Measurements from ENCODE around the gene FARS2. TPM values are rescaled to one million over a fixed set of nuclear protein-coding genes. Genes with fewer than 3 reads are reported as not detected.

FARS2 gene
- polyA plus RNA-seq, 3 donors = 12.2 to 21.6 (median 17.7) TPM

DNA sequence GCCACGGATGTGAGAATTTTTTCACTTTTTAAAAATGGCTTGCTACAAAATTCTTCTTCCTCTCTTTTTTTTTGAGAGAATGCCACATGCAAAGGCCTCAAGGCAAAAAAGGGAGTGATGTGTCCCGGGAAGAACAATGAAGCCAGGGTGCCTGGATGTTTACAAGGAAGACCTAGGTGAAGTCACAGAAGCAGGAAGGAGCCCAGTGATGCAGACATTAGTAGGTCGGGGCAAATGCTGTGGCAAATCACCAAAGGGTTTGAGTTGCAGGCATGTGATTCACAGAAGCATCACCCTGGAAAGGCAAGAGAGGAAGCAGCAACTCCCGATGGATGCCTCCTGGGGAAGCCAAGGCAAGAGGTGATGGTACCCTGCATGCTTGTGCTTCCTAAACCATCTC, 46.8 kb downstream of the FARS2 start:
- 100% methylated on average over 2 of the region's 4 CpGs for WGBS (ENCODE audit: insufficient coverage)

DNA sequence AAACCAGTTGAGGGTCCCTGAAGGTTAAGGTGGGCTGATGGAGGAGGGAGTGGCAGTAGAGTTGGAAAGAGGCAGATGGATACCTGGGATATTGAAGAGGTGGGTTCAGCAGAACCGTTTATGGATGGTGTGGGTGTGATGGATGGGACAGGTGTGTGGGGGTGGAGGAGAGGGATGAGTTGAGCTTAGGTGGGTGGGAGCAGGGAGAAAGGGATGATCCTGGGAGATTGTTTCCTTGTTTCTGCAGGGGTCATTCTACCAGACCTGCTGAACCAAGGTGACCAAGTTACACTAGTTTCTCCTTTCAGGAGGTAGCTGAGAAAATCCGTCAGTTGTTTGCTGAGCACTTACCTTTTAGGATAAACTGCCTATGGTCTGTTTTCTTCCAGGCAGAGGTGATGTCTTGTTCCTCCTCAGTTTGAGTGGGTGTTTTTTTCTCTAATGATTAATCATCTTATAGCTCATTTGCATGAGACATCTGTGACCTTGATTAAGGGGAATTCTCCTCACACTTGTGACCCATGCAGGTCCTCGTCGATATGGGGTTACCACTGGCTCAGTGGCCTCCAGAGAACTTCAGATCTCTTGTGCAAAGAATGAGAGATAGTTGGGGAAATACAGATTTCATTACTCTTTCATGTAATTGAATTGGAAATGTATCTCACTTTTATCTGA, 53.0 kb downstream of the FARS2 start:
- Histone ChIP-seq H3K4me3 (replicated peaks in 1 of 3; ENCODE audit: low read depth in 2 of 3, low read length in 3 of 3) (no peak overlapping the region), H4K20me1 (ENCODE audit: insufficient read depth, low read length) (peaks cover 4% of the 10 kb centered on the region), H3K4me1 (ENCODE audit: control insufficient read depth in 1 of 2, insufficient read depth in 2 of 2, low read length in 2 of 2) (no peaks in the 10 kb centered on the region), H3K79me2 (ENCODE audit: insufficient read depth, low read length) (no peaks in the 10 kb centered on the region), H3K27ac (ENCODE audit: low read depth in 1 of 2, low read length in 2 of 2) (no peak overlapping the region), H3K36me3 (replicated peaks in 1 of 2; ENCODE audit: control insufficient read depth in 1 of 2, insufficient read depth in 2 of 2, low read length in 2 of 2) (no peaks in the 10 kb centered on the region), H3K9me3 (replicated peaks in 1 of 2; ENCODE audit: control insufficient read depth in 1 of 2, insufficient read depth in 1 of 2, low read length in 2 of 2) (no peaks in the 10 kb centered on the region), H3K9ac (ENCODE audit: insufficient read depth, low read length, poor library complexity, severe bottlenecking) (no peak overlapping the region), H3K4me2 (replicated peaks; ENCODE audit: extremely low read depth, low read length, poor library complexity, severe bottlenecking) (no peak overlapping the region), H3K27me3 (ENCODE audit: control insufficient read depth in 2 of 2, insufficient read depth in 2 of 2, low read length in 2 of 2) (no peaks in the 10 kb centered on the region), H2AFZ (ENCODE audit: insufficient read depth, low read depth, low read length, poor library complexity, severe bottlenecking) (no peak overlapping the region)
- H3K4me1 Mint-ChIP-seq = no peaks in the 10 kb centered on the region
- 93% methylated on average over 1 of the region's 4 CpGs for WGBS (ENCODE audit: insufficient coverage)
- DNase-seq = no peak
- TF ChIP-seq, protein P1, sequence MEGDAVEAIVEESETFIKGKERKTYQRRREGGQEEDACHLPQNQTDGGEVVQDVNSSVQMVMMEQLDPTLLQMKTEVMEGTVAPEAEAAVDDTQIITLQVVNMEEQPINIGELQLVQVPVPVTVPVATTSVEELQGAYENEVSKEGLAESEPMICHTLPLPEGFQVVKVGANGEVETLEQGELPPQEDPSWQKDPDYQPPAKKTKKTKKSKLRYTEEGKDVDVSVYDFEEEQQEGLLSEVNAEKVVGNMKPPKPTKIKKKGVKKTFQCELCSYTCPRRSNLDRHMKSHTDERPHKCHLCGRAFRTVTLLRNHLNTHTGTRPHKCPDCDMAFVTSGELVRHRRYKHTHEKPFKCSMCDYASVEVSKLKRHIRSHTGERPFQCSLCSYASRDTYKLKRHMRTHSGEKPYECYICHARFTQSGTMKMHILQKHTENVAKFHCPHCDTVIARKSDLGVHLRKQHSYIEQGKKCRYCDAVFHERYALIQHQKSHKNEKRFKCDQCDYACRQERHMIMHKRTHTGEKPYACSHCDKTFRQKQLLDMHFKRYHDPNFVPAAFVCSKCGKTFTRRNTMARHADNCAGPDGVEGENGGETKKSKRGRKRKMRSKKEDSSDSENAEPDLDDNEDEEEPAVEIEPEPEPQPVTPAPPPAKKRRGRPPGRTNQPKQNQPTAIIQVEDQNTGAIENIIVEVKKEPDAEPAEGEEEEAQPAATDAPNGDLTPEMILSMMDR (IDR thresholded peaks at IDR 0.05) = no peak
- peaks cover 0 to 3% (median 0%) of the 10 kb centered on the region in 7 donors for H3K9me3 Mint-ChIP-seq
- H3K4me3 Mint-ChIP-seq = no peak overlapping the region
- peak overlapping the region in 1 of 7 donors; percentile 27 for H3K27ac Mint-ChIP-seq
- intact Hi-C loops (cut with micrococcal nuclease) = no loop called here
- no peaks in the 10 kb centered on the region for H3K27me3 Mint-ChIP-seq (ENCODE audit: low read depth in 3 of 3)
- H3K36me3 Mint-ChIP-seq = peaks cover 2 to 3% of the 10 kb centered on the region in 2 donors

More for the DNA sequence above, 46.8 kb downstream of the FARS2 start:
- Mint-ChIP-seq H3K36me3 (peaks cover 1 to 8% of the 10 kb centered on the region in 2 donors), H3K4me3 (no peak overlapping the region), H3K4me1 (peaks cover 15% of the 10 kb centered on the region), H3K27me3 (ENCODE audit: low read depth in 3 of 3) (no peaks in the 10 kb centered on the region), H3K27ac (no peak overlapping the region), H3K9me3 (peaks cover 0 to 1% (median 0%) of the 10 kb centered on the region in 7 donors)
- TF ChIP-seq, protein P1 (IDR thresholded peaks at IDR 0.05) = no peak
- intact Hi-C loops (cut with micrococcal nuclease) = no loop called here
- no peak overlapping the region for H3K9ac ChIP-seq (ENCODE audit: insufficient read depth, low read length, poor library complexity, severe bottlenecking)
- no peak overlapping the region for H3K4me3 ChIP-seq (replicated peaks in 1 of 3; ENCODE audit: low read depth in 2 of 3, low read length in 3 of 3)
- H3K79me2 ChIP-seq (ENCODE audit: insufficient read depth, low read length) = no peaks in the 10 kb centered on the region
- H4K20me1 ChIP-seq (ENCODE audit: insufficient read depth, low read length) = peaks cover 14% of the 10 kb centered on the region
- H3K9me3 ChIP-seq (replicated peaks in 1 of 2; ENCODE audit: control insufficient read depth in 1 of 2, insufficient read depth in 1 of 2, low read length in 2 of 2) = no peaks in the 10 kb centered on the region
- no peak overlapping the region for H3K4me2 ChIP-seq (replicated peaks; ENCODE audit: extremely low read depth, low read length, poor library complexity, severe bottlenecking)
- no peak overlapping the region for H2AFZ ChIP-seq (ENCODE audit: insufficient read depth, low read depth, low read length, poor library complexity, severe bottlenecking)
- no peak overlapping the region for H3K27ac ChIP-seq (ENCODE audit: low read depth in 1 of 2, low read length in 2 of 2)
- no peaks in the 10 kb centered on the region for H3K27me3 ChIP-seq (ENCODE audit: control insufficient read depth in 2 of 2, insufficient read depth in 2 of 2, low read length in 2 of 2)
- H3K4me1 ChIP-seq (ENCODE audit: control insufficient read depth in 1 of 2, insufficient read depth in 2 of 2, low read length in 2 of 2) = peaks cover 2 to 4% of the 10 kb centered on the region in 2 donors
- no peak for DNase-seq
- no peaks in the 10 kb centered on the region for H3K36me3 ChIP-seq (replicated peaks in 1 of 2; ENCODE audit: control insufficient read depth in 1 of 2, insufficient read depth in 2 of 2, low read length in 2 of 2)

All from CD14-positive monocyte (primary cell).